HG02938 (cell line): ENCODE results near the gene SOBP.

Source experiments
- ATAC-seq: cut with Tn5 transposase; IDR thresholded peaks from one replicate; pipeline ENCODE4 v1.9.1; 2021; ENCODE audit warnings: mild to moderate bottlenecking, moderate library complexity; ENCODE audit not compliant: unreplicated experiment

Gene SOBP

DNA sequence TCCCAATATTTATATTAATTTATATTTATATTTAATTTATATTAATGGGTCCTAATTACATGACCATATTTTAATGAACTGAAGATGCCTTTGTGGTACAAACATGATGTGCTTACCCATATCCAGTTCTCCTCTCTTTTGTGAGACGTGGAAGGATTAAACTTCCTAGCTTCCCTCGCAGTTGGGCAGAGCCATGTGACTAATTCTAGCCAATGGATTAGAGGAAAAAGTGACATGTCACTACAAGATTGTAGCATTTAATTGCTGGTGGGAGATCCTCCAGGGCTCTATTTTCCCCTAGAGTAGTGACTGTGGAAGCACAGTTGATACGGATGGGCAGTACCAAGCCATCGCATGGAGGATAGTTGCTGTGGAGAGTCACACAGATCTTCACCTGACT, 4.8 kb upstream of the SOBP start:
- ATAC-seq: no peak

DNA sequence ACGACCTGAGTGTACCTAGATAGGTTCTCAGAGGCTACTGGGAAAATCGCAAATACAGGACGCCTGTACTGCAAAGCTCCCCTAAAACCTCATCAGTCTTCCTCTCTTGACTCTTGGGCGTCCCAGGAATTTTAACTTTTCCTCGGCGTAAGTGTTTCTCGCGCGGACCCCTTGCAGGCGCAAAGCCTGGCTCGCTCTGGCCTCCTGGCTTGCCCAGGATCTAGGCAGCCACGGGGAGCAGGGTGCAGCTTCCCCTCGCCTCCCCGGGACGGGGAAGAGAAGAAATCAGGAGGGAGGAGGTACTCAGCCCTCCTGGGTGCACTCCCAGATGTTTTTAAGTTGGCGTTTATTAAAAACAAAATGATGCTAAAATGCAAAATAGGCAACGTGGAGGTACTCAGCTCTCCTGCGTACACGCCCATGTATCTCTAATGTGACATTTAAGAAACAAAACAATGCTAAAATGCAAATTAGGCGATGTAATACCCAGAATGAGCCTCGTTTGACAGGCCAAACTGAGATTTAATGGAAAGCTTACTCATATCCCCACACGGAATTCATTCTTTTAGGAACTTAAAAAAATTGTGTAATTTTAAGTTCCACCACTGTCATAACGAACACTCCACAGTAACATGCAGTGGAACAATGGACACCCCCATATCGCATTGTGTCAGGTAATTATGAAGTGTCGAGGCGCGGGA, 1.6 kb upstream of the SOBP start:
- ATAC-seq: no peak

DNA sequence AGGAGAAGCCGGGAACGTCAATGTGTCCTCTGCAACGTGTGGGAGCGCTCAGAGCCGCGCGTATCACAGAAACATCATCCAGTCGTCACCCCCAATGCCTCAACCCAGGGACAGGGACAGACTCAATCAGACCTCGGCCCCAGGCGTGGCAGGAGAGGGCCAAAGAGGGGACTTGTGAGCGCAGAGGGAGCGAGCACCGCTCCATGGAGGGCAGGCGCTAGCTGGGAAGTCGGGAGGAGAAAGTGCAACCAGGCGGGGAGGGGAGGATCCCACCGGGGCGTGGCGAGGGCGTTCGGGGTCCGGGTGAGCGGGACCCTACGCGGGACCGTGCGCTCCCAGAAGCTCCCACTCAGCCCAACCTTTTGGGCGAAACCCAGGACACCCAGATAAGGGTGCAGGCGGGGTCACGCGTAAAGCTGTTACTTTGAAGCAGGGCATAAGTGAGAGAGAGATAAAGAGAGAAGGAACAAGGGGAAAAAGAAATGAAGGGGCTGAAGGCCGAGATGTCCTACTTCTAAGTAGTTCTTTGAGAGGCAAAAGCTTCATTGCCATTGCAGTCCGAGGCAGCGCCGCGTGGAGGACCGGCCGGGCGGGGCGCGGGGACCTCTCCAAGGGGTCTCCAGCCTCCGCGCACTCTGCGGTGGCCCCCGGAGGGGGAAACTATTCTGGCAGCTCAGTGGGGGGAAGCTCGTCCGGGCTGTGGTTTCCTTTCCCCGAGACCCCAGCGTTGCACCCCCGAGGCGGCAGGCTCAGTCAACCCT, 862 bp upstream of the SOBP start:
- ATAC-seq: no peak

GRCh38 chr6:107490566-107491137, 735 bp downstream of the SOBP start:
- ATAC-seq: no peak

DNA sequence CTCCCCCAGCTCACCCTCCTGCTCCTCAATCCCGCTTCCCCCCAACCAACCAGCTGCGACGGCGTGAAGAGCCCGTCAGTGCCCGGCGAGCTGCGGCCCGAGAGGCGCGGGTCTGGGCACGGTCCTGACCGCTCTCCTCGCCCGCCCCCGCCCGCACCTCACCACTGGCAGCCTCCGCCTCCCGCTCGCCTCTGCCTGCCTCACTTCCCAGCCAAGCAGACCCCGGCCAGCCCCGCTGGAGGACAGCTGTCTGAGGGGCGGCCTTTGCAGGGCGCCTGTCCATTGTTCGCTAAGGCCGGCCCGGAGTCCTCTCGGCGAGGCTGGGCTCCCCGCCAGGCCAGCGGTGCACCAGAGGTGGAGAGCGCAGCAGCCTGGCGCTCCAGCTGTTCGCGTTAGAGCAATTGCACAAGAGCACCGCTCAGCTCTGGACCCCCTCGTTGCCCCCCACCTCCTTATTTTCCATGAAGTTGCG, 1.3 kb downstream of the SOBP start:
- no peak for ATAC-seq

DNA sequence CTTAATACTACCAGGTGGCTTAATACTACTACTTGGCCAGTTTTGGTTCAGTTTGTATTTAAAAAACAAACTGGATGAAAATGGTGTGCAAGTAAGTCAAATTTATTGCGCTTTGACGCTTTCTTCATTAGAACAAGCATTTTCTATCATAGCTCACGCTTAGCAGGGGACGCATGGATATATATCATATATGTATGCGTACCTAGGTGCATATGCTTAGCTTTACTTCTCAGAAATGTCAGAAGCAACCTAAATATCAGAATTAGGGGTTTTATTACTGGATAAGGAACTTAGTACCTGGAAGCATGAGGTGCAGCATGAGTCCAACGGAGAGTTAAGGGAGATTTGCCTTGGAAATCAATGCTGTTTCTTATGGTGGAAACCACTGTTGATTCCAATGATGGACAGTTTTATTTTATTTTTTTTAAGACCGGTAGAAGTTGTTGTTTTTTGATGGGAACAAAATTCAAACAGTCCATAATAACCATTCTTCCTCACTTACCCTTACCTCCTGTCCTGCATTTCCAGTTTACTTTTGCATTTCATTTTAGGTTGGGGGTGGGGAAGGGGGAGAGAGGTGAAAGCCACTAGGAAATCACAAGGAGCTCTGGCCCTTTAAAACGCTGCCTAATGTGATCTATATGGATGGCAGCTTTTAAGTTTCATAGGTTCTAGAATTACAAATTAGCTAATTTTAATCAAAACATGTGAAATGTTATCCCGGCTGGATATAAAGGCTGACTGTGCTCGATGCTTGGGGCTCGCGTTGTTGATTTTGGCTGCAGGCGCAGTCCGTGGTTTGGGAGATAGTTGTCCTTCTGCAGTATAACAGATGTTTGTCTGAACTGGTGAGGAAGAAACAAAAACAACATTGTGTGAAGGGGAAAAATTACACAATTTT, 2.1 kb downstream of the SOBP start:
- no peak for ATAC-seq

DNA sequence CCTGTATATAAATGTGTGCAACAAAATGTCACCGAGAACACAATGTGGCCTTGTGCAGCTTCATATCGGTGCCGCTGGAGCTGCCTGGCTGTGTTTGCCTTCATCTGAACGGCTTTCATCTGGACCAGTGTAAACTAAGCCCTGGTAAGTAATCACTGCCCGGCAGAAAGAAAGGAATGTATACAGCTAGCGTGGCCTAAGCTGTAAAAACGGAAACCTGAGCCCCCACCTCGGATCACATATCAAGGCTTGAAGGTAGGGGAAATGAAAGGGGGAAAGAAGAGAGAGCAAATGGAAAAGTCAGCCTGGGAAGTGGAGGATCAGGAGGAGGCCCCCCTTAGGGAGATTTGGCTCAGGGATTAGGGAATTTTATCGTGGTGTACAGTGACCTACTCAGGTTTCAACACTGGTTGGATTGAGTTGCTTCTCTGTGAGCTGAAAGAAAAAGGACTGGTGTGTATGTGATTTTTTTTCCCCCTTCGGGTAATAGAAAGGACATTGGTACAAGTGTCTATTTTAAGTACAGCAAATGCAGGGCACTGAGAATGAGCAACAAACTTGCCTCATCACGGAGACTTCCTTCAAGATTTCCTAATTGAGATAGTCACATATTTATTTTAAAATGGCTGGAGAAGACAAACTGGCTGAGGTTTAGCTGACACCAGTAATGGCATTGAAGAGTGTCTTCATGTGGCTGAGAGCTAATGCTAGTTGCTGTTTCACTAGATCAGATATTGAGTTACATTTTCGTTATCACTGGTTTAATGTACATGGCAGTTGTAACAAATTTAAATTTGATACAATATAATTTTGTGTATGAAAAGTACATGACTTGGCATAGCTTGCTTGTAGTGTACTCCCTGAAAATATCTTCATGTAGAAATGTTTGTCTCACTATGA, 3.5 kb downstream of the SOBP start:
- ATAC-seq: no peak

- no peak for ATAC-seq
These were observed 5.3 kb downstream of the SOBP start for GRCh38 chr6:107495196-107495643.

DNA sequence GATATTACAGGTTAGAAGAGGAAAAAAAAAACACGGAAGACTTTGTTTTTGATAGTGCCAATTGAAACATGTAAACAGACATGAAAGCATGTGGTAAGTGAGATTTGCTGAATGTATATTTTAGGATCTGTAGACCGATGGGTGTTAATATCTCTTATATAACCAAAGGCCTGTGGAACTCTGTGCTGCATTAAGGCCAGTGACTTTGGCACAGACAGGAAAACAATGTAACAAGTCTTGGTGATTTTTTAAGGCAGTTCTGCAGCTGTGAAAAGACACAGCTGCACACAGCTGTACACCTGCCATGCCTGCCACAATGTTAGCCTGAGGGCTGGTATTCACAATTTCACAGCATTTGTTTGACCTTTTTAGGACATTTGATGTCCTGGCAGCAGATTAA, 6.1 kb downstream of the SOBP start:
- ATAC-seq: no peak

- no peak for ATAC-seq
These were observed 7.2 kb downstream of the SOBP start for GRCh38 chr6:107496892-107497684.

- no peak for ATAC-seq
These were observed 14.5 kb downstream of the SOBP start for GRCh38 chr6:107504270-107505026.

- ATAC-seq: no peak
These were observed 16.2 kb downstream of the SOBP start for GRCh38 chr6:107506145-107506544.

GRCh38 chr6:107509506-107509905, 19.6 kb downstream of the SOBP start:
- no peak for ATAC-seq

- ATAC-seq: no peak
These were observed 20.2 kb downstream of the SOBP start for GRCh38 chr6:107510108-107510507.

GRCh38 chr6:107511511-107511993, 21.6 kb downstream of the SOBP start:
- ATAC-seq: no peak

- ATAC-seq: no peak
These were observed 23.3 kb downstream of the SOBP start for GRCh38 chr6:107513214-107513613.

- ATAC-seq: no peak
These were observed 26.0 kb downstream of the SOBP start for GRCh38 chr6:107515955-107516354.

GRCh38 chr6:107517274-107517673, 27.4 kb downstream of the SOBP start:
- no peak for ATAC-seq
